Endothelial cell (in vitro differentiated cells): ENCODE measurements around the gene FSD1. TPM values are rescaled to one million over a fixed set of nuclear protein-coding genes. Genes with fewer than 3 reads are reported as not detected.
"Not testable (repeated sequence)": the region's sequence is repeated elsewhere in the genome, so short reads cannot be mapped to it uniquely, and the experiment has no call there.

Experiments used
- DNase-seq: peaks from one replicate; pipeline ENCODE4 v3.0.0; 2021; ENCODE audit warnings: low spot score
- H3K27ac Mint-ChIP-seq: one replicate; pipeline ENCODE4 v1.8.0; 2021; ENCODE audit warnings: mixed read lengths, inconsistent platforms; ENCODE audit not compliant: unreplicated experiment
- H3K27me3 Mint-ChIP-seq: one replicate; pipeline ENCODE4 v1.8.0; 2021; ENCODE audit warnings: mild to moderate bottlenecking, moderate library complexity, mixed read lengths, inconsistent platforms; ENCODE audit not compliant: unreplicated experiment
- H3K36me3 Mint-ChIP-seq: one replicate; pipeline ENCODE4 v1.8.0; 2021; ENCODE audit warnings: mild to moderate bottlenecking, low read depth, mixed read lengths, inconsistent platforms; ENCODE audit not compliant: unreplicated experiment
- H3K4me1 Mint-ChIP-seq: one replicate; pipeline ENCODE4 v1.8.0; 2021; ENCODE audit warnings: mild to moderate bottlenecking, mixed read lengths, inconsistent platforms; ENCODE audit not compliant: unreplicated experiment
- H3K4me3 Mint-ChIP-seq: one replicate; pipeline ENCODE4 v1.8.0; 2021; ENCODE audit warnings: mild to moderate bottlenecking, mixed read lengths, inconsistent platforms; ENCODE audit not compliant: unreplicated experiment
- H3K9me3 Mint-ChIP-seq: one replicate; pipeline ENCODE4 v1.8.0; 2021; ENCODE audit warnings: mixed read lengths, inconsistent platforms; ENCODE audit not compliant: unreplicated experiment
- CTCF ChIP-seq: fragments of 200-600 bp; sonication (generic); IDR thresholded peaks from one replicate; pipeline ENCODE4 v1.5.0; 2021; ENCODE audit warnings: antibody characterized with exemption; ENCODE audit not compliant: unreplicated experiment
- total RNA-seq: library from RNA; stranded (reverse); fragmentation: NEBNext Ultra II Directional; extraction: Animal tissue kit (Norgen Biotek cat#: 25700); gene quantifications from one replicate; pipeline ENCODE4 v1.2.1, GENCODE V29; 2021; ENCODE audit not compliant: unreplicated experiment

The FSD1 gene
- total RNA-seq, 1 donor from 2014 or later: 19.0 TPM

- no peak for TF ChIP-seq CTCF
- Mint-ChIP-seq H3K27me3 (peaks cover 11% of the 10 kb centered on the region), H3K36me3 (peaks cover 4% of the 10 kb centered on the region), H3K27ac (no peak overlapping the region), H3K9me3 (no peaks in the 10 kb centered on the region), H3K4me1 (peaks cover 3% of the 10 kb centered on the region), H3K4me3 (peak overlapping the region; percentile 65)
- DNase-seq: no peak
Measured at GRCh38 chr19:4346020-4346383, 41.6 kb downstream of the FSD1 start.

- TF ChIP-seq CTCF: no peak
- no peak overlapping the region for H3K4me3 Mint-ChIP-seq
- no peaks in the 10 kb centered on the region for H3K9me3 Mint-ChIP-seq
- peaks cover 11% of the 10 kb centered on the region for H3K27me3 Mint-ChIP-seq
- H3K27ac Mint-ChIP-seq: no peak overlapping the region
- peaks cover 4% of the 10 kb centered on the region for H3K36me3 Mint-ChIP-seq
- DNase-seq: no peak
- H3K4me1 Mint-ChIP-seq: no peaks in the 10 kb centered on the region
Measured at GRCh38 chr19:4347521-4347920, 43.1 kb downstream of the FSD1 start.

GRCh38 chr19:4349225-4349624 lies 44.8 kb downstream of the FSD1 start:
- H3K27ac Mint-ChIP-seq, DNase-seq, H3K27me3 Mint-ChIP-seq, H3K9me3 Mint-ChIP-seq, H3K36me3 Mint-ChIP-seq, H3K4me1 Mint-ChIP-seq, H3K4me3 Mint-ChIP-seq: not testable (repeated sequence)

- no peaks in the 10 kb centered on the region for H3K9me3 Mint-ChIP-seq
- no peaks in the 10 kb centered on the region for H3K4me1 Mint-ChIP-seq
- H3K4me3 Mint-ChIP-seq: no peak overlapping the region
- DNase-seq: no peak
- TF ChIP-seq CTCF: no peak
- no peak overlapping the region for H3K27ac Mint-ChIP-seq
- peaks cover 4% of the 10 kb centered on the region for H3K27me3 Mint-ChIP-seq
- peaks cover 4% of the 10 kb centered on the region for H3K36me3 Mint-ChIP-seq
Measured at GRCh38 chr19:4350111-4350510, 45.7 kb downstream of the FSD1 start.

GRCh38 chr19:4350726-4351125 lies 46.3 kb downstream of the FSD1 start:
- Mint-ChIP-seq H3K9me3 (no peaks in the 10 kb centered on the region), H3K27me3 (peaks cover under 1% of the 10 kb centered on the region), H3K27ac (no peak overlapping the region), H3K4me3 (no peak overlapping the region), H3K36me3 (peaks cover 4% of the 10 kb centered on the region), H3K4me1 (no peaks in the 10 kb centered on the region)
- no peak for TF ChIP-seq CTCF
- DNase-seq: no peak

GRCh38 chr19:4352701-4353121 lies 48.3 kb downstream of the FSD1 start:
- Mint-ChIP-seq H3K27me3 (peaks cover 3% of the 10 kb centered on the region), H3K36me3 (peaks cover 3% of the 10 kb centered on the region), H3K4me3 (no peak overlapping the region), H3K27ac (no peak overlapping the region), H3K4me1 (no peaks in the 10 kb centered on the region), H3K9me3 (no peaks in the 10 kb centered on the region)
- DNase-seq: peak; percentile 69
- TF ChIP-seq CTCF: peak; percentile 91
